Measurements from ENCODE around the gene DDX6. TPM values are rescaled to one million over a fixed set of nuclear protein-coding genes. Genes with fewer than 3 reads are reported as not detected.
"Not testable (repeated sequence)": the region's sequence is repeated elsewhere in the genome, so short reads cannot be mapped to it uniquely, and the experiment has no call there.

DDX6 gene
- total RNA-seq, 1 donor from 2014 or later = 218 TPM

DNA sequence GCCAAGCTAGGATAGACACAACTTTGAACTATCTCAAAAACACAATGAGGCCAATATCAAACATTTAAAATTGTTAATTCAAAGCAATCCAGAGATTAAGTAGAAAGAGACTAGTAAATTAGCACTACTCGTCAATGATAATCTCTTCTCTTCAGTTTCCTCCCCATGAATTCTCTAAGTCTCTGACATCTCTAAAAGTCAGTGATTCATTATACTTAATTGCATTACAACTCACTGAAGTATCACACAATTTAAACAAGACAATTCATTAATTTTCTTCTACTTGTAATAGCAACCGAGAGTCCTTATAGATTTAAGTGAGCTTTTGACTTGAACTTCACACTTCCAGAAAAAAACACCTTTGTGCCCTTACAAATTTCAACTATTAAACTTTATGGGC, 4.3 kb downstream of the DDX6 start:
- Mint-ChIP-seq H3K9me3 (no peaks in the 10 kb centered on the region), H3K27me3 (ENCODE audit: low read depth) (no peaks in the 10 kb centered on the region), H3K4me1 (peaks cover 28% of the 10 kb centered on the region), H3K4me3 (peak overlapping the region; percentile 60), H3K27ac (ENCODE audit: unreplicated experiment) (no peak overlapping the region), H3K36me3 (ENCODE audit: low read depth) (peaks cover 13% of the 10 kb centered on the region)
- TF ChIP-seq, protein P1, sequence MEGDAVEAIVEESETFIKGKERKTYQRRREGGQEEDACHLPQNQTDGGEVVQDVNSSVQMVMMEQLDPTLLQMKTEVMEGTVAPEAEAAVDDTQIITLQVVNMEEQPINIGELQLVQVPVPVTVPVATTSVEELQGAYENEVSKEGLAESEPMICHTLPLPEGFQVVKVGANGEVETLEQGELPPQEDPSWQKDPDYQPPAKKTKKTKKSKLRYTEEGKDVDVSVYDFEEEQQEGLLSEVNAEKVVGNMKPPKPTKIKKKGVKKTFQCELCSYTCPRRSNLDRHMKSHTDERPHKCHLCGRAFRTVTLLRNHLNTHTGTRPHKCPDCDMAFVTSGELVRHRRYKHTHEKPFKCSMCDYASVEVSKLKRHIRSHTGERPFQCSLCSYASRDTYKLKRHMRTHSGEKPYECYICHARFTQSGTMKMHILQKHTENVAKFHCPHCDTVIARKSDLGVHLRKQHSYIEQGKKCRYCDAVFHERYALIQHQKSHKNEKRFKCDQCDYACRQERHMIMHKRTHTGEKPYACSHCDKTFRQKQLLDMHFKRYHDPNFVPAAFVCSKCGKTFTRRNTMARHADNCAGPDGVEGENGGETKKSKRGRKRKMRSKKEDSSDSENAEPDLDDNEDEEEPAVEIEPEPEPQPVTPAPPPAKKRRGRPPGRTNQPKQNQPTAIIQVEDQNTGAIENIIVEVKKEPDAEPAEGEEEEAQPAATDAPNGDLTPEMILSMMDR (conservative IDR thresholded peaks at IDR 0.05) = no peak
- no peak for DNase-seq (ENCODE audit: low read depth, low spot score)

DNA sequence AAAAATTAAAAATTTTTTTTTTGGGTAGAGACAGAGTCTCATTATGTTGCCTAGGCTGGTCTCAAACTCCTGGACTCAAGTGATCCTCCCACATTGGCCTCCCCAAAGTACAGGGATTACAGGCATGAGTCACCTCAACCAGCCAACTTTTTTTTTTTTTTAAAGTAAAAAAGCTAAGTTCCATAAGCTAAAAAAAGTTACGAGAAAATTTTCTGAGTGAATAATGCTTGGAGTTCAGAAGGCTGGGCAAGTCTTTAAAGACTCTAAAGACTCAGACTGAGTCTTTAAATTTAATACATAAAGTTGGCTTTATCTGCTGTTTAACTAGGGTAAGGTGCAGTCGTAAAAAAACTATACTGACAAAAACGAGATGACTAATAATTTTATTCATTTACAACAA, 5.6 kb downstream of the DDX6 start:
- Mint-ChIP-seq H3K9me3 (no peaks in the 10 kb centered on the region), H3K4me1 (peaks cover 25% of the 10 kb centered on the region), H3K4me3 (peak overlapping the region; percentile 19), H3K27ac (ENCODE audit: unreplicated experiment) (no peak overlapping the region), H3K36me3 (ENCODE audit: low read depth) (peaks cover 12% of the 10 kb centered on the region), H3K27me3 (ENCODE audit: low read depth) (no peaks in the 10 kb centered on the region)
- TF ChIP-seq, protein P1 (conservative IDR thresholded peaks at IDR 0.05) = no peak
- no peak for DNase-seq (ENCODE audit: low read depth, low spot score)

DNA sequence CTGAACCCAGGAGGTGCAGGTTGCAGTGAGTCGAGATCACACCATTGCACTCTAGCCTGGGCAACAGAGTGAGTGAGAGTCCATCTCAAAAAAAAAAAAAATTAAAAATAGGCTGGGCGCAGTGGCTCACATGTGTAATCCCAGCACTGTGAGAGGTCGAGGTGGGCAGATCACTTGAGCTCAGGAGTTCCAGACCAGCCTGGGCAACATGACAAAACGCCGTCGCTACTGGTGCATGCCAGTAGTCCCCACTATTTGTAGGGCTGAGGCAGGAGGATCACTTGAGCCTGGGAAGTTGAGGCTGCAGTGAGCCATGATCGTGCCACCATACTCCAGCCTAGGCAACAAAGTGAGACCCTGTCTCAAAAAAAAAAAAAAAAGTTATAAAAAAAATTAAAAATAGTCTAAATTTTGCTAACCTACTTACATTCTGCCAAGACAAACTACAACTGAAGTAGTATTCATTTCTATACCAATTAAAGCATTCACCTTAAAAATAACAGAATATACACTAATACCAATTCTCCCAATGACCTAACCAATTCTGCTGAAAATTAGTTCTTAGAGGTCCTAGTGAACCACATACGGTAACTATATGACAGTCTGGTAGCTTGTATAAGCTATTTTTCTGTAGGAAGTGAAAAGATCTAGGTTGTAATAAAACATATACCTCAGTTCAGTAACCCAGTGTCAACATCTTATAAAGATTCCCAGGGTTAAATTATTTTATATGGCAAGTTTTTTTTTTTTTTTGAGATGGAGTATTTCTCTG, 7.1 kb downstream of the DDX6 start:
- peaks cover 4% of the 10 kb centered on the region for H3K36me3 Mint-ChIP-seq (ENCODE audit: low read depth)
- no peak for DNase-seq (ENCODE audit: low read depth, low spot score)
- TF ChIP-seq, protein P1 (conservative IDR thresholded peaks at IDR 0.05) = no peak
- H3K4me3 Mint-ChIP-seq = peak overlapping the region; percentile 54
- peaks cover 13% of the 10 kb centered on the region for H3K4me1 Mint-ChIP-seq
- H3K9me3 Mint-ChIP-seq = no peaks in the 10 kb centered on the region
- H3K27me3 Mint-ChIP-seq (ENCODE audit: low read depth) = no peaks in the 10 kb centered on the region
- H3K27ac Mint-ChIP-seq (ENCODE audit: unreplicated experiment) = no peak overlapping the region

DNA sequence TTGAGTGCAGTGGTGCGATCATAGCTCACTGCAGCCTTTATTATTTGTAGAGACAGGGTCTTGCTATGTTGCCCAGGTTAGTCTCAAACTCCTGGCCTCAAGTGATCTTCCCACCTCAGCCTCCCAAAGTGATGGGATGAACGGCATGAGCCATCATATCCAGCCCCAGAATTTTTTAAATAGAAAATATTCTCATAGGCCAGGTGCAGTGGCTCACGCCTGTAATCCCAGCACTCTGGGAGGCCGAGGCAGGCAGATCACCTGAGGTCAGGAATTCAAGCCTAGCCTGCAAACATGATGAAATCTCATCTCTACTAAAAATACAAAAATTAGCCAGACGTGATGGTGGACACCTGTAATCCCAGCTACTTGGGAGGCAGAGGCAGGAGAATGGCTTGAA, 7.6 kb downstream of the DDX6 start:
- not testable (repeated sequence) for H3K4me3 Mint-ChIP-seq; H3K27me3 Mint-ChIP-seq (ENCODE audit: low read depth); H3K27ac Mint-ChIP-seq (ENCODE audit: unreplicated experiment); H3K9me3 Mint-ChIP-seq; DNase-seq (ENCODE audit: low read depth, low spot score); H3K36me3 Mint-ChIP-seq (ENCODE audit: low read depth)
- H3K4me1 Mint-ChIP-seq = peaks cover 13% of the 10 kb centered on the region

DNA sequence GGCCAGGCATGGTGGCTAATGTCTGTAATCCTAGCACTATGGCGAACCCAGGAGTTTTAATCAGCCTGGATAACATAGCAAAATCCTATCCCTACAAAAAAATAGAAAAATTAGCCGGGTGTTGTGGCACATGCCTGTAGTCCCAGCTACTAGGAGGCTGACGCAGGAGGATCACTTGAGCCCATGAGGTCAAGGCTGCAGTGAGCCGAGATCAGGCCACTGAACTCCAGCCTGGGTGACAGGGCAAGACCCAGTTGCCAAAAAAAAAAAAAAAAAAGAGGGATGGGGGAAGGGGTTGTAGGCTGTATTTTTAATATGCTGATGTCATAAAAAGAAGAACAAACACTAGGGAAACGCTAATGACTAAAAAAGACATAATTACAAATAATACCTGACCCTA, 12.1 kb downstream of the DDX6 start:
- Mint-ChIP-seq H3K4me1 (no peaks in the 10 kb centered on the region), H3K36me3 (ENCODE audit: low read depth) (peaks cover 22% of the 10 kb centered on the region), H3K4me3 (no peak overlapping the region), H3K27ac (ENCODE audit: unreplicated experiment) (no peak overlapping the region), H3K9me3 (no peaks in the 10 kb centered on the region), H3K27me3 (ENCODE audit: low read depth) (no peaks in the 10 kb centered on the region)
- TF ChIP-seq, protein P1 (conservative IDR thresholded peaks at IDR 0.05) = no peak
- DNase-seq (ENCODE audit: low read depth, low spot score) = no peak

DNA sequence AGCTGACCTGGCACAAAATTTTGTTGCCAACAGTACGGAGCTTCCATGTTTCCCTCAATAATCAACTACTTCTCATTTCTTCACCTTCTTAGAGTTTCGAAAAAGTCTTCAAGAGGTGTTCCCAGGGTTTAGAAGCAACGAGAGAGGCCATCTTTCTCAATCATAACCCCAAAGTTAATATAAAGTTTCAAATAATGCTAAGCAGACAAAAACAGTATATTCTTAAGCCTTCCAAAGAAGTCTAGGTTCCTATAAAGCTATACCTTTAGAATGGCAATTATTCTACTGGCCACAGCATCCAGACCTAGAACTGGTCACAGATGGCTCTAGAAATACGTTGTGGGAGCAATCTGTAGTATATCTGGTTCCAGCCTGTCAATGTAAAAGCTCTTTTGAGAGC, 16.9 kb downstream of the DDX6 start:
- DNase-seq (ENCODE audit: low read depth, low spot score) = no peak
- TF ChIP-seq, protein P1 (conservative IDR thresholded peaks at IDR 0.05) = no peak
- Mint-ChIP-seq H3K4me3 (no peak overlapping the region), H3K36me3 (ENCODE audit: low read depth) (peaks cover 18% of the 10 kb centered on the region), H3K27ac (ENCODE audit: unreplicated experiment) (no peak overlapping the region), H3K9me3 (no peaks in the 10 kb centered on the region), H3K27me3 (ENCODE audit: low read depth) (no peaks in the 10 kb centered on the region), H3K4me1 (peaks cover 10% of the 10 kb centered on the region)
